Measurements from ENCODE around the gene TAGLN2.

Gene TAGLN2

GRCh38 chr1:159932296-159933285 lies 7.3 kb upstream of the TAGLN2 start:
- no peak overlapping the region for H3K27ac ChIP-seq (replicated peaks)
- no peaks in the 10 kb centered on the region for H3K27me3 ChIP-seq (ENCODE audit: insufficient read depth, poor library complexity, severe bottlenecking)
- H3K4me3 ChIP-seq (replicated peaks; ENCODE audit: insufficient read depth, low read length): no peak overlapping the region
- DNase-seq (ENCODE audit: low read depth in 1 of 2, low spot score in 1 of 2): no peak
- TF ChIP-seq POLR2AphosphoS5 (IDR thresholded peaks at IDR 0.05; ENCODE audit: low read depth): no peak
- TF ChIP-seq, protein P1, sequence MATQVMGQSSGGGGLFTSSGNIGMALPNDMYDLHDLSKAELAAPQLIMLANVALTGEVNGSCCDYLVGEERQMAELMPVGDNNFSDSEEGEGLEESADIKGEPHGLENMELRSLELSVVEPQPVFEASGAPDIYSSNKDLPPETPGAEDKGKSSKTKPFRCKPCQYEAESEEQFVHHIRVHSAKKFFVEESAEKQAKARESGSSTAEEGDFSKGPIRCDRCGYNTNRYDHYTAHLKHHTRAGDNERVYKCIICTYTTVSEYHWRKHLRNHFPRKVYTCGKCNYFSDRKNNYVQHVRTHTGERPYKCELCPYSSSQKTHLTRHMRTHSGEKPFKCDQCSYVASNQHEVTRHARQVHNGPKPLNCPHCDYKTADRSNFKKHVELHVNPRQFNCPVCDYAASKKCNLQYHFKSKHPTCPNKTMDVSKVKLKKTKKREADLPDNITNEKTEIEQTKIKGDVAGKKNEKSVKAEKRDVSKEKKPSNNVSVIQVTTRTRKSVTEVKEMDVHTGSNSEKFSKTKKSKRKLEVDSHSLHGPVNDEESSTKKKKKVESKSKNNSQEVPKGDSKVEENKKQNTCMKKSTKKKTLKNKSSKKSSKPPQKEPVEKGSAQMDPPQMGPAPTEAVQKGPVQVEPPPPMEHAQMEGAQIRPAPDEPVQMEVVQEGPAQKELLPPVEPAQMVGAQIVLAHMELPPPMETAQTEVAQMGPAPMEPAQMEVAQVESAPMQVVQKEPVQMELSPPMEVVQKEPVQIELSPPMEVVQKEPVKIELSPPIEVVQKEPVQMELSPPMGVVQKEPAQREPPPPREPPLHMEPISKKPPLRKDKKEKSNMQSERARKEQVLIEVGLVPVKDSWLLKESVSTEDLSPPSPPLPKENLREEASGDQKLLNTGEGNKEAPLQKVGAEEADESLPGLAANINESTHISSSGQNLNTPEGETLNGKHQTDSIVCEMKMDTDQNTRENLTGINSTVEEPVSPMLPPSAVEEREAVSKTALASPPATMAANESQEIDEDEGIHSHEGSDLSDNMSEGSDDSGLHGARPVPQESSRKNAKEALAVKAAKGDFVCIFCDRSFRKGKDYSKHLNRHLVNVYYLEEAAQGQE (IDR thresholded peaks at IDR 0.05; ENCODE audit: insufficient replicate concordance, low read depth): no peak
- TF ChIP-seq SPI1 (IDR thresholded peaks at IDR 0.05; ENCODE audit: borderline replicate concordance, low read depth): no peak
- TF ChIP-seq, protein P2, sequence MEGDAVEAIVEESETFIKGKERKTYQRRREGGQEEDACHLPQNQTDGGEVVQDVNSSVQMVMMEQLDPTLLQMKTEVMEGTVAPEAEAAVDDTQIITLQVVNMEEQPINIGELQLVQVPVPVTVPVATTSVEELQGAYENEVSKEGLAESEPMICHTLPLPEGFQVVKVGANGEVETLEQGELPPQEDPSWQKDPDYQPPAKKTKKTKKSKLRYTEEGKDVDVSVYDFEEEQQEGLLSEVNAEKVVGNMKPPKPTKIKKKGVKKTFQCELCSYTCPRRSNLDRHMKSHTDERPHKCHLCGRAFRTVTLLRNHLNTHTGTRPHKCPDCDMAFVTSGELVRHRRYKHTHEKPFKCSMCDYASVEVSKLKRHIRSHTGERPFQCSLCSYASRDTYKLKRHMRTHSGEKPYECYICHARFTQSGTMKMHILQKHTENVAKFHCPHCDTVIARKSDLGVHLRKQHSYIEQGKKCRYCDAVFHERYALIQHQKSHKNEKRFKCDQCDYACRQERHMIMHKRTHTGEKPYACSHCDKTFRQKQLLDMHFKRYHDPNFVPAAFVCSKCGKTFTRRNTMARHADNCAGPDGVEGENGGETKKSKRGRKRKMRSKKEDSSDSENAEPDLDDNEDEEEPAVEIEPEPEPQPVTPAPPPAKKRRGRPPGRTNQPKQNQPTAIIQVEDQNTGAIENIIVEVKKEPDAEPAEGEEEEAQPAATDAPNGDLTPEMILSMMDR (IDR thresholded peaks at IDR 0.05; ENCODE audit: insufficient read depth, low read length): no peak
- no peak for TF ChIP-seq GABPA (IDR thresholded peaks at IDR 0.05; ENCODE audit: low read depth)

GRCh38 chr1:159931795-159932173 lies 6.5 kb upstream of the TAGLN2 start:
- DNase-seq (ENCODE audit: low read depth in 1 of 2, low spot score in 1 of 2): no peak
- Histone ChIP-seq H3K4me3 (replicated peaks; ENCODE audit: insufficient read depth, low read length) (no peak overlapping the region), H3K27ac (replicated peaks) (no peak overlapping the region), H3K27me3 (ENCODE audit: insufficient read depth, poor library complexity, severe bottlenecking) (no peaks in the 10 kb centered on the region)
- no peak for TF ChIP-seq GABPA (IDR thresholded peaks at IDR 0.05; ENCODE audit: low read depth)
- TF ChIP-seq SPI1 (IDR thresholded peaks at IDR 0.05; ENCODE audit: borderline replicate concordance, low read depth): no peak

DNA sequence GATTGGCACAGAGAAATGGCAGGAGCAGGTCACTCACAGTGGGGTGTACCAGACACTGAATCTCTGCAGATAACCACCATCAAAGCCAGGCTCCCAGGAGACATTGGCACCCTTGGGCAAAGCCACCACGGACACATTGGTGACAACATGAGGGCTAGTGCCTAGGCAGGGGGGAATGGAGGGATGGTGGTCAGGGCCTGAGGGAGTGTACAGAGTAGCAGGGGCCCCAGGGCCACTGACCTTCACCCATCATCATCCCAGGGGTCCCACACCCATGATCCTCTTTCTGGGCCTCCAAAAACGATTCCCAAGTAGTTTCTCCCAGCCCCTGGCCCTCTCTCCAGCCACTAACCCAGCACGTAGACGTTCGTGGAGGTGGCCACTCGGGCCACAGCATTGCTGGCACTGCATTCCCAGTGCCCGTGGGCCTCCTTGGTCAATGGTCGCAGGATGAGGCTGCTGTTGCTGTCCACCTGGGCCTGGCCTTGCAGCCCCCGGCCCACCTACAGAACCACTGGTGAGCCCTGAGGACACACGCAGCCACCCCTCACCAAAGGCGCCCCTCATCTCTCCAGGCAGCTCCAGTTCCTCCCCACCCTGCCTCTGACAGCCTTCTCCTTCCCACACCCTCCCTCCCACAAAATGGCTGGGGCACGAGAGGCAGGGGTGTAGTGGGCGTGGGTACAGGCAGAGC lies 5.9 kb upstream of the TAGLN2 start:
- TF ChIP-seq, protein P1 (IDR thresholded peaks at IDR 0.05; ENCODE audit: insufficient replicate concordance, low read depth): no peak
- TF ChIP-seq SPI1 (IDR thresholded peaks at IDR 0.05; ENCODE audit: borderline replicate concordance, low read depth): no peak
- no peak overlapping the region for H3K27ac ChIP-seq (replicated peaks)
- H3K27me3 ChIP-seq (ENCODE audit: insufficient read depth, poor library complexity, severe bottlenecking): no peaks in the 10 kb centered on the region
- H3K4me3 ChIP-seq (replicated peaks; ENCODE audit: insufficient read depth, low read length): no peak overlapping the region
- DNase-seq (ENCODE audit: low read depth in 1 of 2, low spot score in 1 of 2): no peak

GRCh38 chr1:159930634-159931033 lies 5.3 kb upstream of the TAGLN2 start:
- DNase-seq (ENCODE audit: low read depth in 1 of 2, low spot score in 1 of 2): no peak
- Histone ChIP-seq H3K27me3 (ENCODE audit: insufficient read depth, poor library complexity, severe bottlenecking) (no peaks in the 10 kb centered on the region), H3K4me3 (replicated peaks; ENCODE audit: insufficient read depth, low read length) (no peak overlapping the region), H3K27ac (replicated peaks) (no peak overlapping the region)
- TF ChIP-seq POLR2AphosphoS5 (IDR thresholded peaks at IDR 0.05; ENCODE audit: low read depth) (no peak), SPI1 (IDR thresholded peaks at IDR 0.05; ENCODE audit: borderline replicate concordance, low read depth) (no peak), GABPA (IDR thresholded peaks at IDR 0.05; ENCODE audit: low read depth) (no peak)
- TF ChIP-seq, protein P1 (IDR thresholded peaks at IDR 0.05; ENCODE audit: insufficient replicate concordance, low read depth): no peak
- TF ChIP-seq, protein P2 (IDR thresholded peaks at IDR 0.05; ENCODE audit: insufficient read depth, low read length): no peak
